Measurements from ENCODE around the gene GZF1. TPM values are rescaled to one million over a fixed set of nuclear protein-coding genes. Genes with fewer than 3 reads are reported as not detected.

GZF1 gene
- 11.4 and 24.4 TPM in 2 replicates for total RNA-seq (2014; rRNA removed; shearing (Covaris generic))
- polyA plus RNA-seq (2015; cell fraction: cytosol; rRNA removed): 9.7 and 11.5 TPM in 2 replicates
- 18.2 and 29.3 TPM in 2 replicates for polyA plus RNA-seq (2015; cell fraction: nucleus; rRNA removed)

DNA sequence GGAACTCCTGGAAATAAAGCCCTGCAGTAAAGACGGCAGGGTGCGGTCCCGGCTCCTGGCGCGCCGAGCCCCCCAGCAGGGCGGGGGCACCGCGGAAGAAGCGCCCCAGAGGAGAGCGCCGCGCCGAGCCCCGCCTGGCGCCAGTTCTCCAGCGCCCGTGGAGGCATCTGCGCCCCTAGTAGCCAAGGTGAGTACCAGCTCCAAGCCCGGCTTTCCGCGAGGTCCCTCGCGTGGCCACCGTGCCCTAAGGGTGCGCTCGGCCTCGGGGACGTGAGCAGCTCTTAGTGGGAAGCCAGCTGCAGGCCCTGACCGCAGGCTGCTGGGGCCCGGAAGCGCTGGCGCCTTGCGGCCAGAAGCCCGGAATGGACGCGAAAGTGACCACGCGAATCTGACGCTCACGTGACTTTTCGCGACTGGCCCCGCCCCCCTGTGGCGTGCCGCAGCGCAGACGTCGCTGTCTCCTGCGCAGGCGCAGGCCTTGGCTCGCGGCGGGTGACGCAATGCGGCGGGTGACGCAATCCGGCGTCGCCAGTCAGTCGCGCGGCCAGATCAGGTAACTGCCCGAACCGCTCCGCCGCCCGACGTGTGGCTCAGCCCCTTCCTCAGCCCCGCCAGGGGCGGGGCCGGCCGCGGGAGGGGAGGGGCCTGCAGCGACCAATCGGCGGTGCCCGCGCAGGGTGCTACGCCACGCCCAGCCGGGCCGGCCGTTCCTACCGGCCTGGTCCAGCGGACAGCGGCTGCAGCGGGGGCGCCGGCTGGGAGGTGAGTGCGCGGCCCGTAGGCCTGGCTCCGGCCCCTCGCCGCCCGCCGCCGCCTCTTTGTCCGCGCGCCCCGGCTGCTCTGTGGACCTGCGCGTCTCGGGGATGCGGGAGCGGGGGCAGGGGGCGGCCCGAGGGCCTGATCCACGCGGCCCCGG lies at the start of gene GZF1:
Gene GZF1, plus strand, starts transcription at position 707 of the 916 bp plus-strand sequence. CDS start 2,202 bp downstream, outside the sequence.
- peak; percentile 98 for DNase-seq (ENCODE audit: low read depth)

DNA sequence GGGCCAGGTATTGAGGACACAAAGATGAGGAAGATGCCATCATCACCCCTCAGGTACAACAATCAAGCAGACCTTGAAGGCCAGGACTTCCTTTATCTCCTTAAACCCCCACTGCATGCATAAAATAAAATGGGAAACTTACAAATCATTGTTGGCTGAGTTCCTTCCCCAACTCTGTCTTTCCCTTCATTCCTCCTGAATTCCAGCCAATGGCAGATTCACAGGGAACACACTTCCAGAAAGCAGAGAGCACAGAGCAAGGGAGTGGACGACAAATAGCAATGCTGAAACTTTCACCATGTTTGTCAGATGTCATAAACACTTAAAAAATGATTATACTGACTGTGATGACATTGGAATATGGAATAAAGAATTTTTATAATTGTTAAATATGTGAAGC lies 48.7 kb upstream of the GZF1 start:
- DNase-seq (ENCODE audit: low read depth): no peak

DNA sequence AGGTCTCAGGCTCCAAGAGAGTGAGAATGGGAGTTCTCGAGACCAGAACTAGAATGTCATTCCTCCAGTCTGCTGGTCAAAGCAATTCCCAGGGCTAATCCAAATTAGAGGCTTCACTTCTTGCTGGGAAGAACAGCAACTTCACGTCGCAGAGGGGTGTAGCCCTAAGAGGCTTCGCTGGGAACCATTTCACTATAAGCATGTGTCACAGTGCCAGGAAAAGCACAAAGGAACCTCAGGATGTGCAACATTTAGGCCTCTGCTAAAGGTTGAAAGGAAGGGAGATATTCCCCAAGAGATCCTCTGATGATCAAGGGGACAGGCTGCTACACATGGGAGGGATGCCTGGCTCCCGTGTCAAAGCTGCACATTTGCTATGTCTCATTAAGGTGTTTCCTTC lies 47.3 kb upstream of the GZF1 start:
- DNase-seq (ENCODE audit: low read depth): no peak

DNA sequence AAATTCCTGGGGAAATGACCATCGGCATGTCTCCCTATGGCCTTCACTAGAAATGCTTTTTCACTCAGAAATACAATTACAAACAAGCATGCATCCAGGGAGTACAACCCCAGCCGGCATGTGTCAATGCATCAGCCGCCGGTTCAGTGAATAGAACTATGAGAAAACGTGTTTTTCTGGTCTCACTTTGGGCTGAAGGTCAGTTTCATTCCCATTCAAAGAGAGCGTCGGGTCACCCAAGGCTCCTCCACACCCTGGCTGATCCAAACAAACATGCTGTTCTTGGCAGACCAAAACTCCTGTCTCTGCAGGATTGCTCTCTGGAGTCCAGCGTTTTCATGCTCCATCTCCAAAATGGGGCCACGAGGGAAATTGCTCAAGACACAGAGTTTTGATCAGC lies 46.9 kb upstream of the GZF1 start:
- DNase-seq (ENCODE audit: low read depth): no peak

DNA sequence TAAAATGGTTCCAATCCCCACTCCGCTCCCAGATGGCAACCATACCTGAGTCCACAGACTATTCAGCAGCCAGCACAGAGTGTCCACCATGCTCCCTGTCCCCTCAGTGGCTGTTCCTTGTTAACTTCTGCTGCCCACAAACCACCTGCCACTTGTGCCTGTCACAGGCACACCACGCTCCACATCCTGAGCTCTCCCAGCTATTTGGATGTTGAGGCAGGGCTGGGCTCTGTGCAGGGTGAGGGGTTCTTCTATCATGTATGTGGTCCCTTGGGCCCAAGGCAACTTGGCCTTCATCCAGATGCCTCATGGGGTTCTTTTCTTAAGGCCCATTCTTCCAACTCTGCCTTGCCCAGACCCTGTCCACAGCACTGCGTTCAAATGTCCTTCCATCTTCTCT lies 45.4 kb upstream of the GZF1 start:
- DNase-seq (ENCODE audit: low read depth): no peak

DNA sequence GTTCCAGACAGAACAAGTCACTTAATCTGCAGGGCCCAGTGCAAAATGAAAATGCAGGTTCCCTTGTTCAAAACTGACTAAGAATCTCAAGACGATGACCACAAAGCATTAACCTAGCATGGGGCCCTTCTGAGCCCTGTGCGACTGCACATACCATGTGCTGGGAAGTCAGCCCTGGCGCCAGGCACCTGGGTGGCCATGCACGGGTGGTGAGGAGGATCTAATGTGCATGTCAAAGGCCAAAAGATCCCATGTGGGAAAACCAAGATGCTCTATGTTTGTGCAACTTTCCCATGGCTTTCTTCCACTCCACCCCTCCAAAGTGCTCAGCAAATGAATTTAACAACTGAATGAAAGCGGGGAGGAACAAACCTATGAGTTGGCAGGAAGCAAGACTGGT lies 44.9 kb upstream of the GZF1 start:
- DNase-seq (ENCODE audit: low read depth): no peak

DNA sequence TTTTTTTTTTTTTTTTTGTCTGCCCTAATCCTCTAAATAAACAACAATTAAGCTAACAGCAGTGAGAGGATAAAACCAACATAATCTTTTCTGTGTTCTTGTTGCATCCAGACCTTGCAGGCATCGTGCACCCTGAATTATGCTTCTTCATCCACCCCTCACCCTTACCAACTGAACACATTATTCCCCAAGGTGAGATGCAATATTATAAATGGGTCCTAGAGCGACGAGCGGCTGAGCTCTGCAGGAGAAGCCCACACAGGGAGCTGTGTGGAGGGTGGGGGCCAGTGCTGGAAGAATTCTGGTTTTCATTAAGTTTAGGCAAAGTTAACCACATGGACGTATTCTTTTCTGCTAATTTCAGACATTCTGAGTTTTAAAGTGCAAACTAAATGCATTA lies 43.6 kb upstream of the GZF1 start:
- DNase-seq (ENCODE audit: low read depth): no peak

DNA sequence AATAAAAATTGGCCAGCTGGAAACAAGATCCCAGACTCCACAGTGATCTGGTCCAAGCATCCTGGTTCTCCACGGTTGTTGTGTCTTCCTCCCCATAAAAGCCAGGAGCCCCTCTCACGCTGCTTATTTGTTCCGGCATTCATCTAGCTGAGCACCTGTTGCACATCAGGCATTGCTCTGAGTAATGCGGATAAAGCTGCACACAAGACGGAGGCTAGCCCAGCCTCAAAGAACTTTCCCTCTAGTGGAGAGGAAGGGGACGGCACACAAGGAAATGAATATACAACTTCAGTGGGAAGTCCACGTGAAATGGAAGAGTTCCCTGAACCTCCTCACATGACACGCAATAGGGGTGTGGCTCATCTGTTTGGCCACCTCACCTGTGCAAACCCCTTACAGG lies 41.7 kb upstream of the GZF1 start:
- no peak for DNase-seq (ENCODE audit: low read depth)

DNA sequence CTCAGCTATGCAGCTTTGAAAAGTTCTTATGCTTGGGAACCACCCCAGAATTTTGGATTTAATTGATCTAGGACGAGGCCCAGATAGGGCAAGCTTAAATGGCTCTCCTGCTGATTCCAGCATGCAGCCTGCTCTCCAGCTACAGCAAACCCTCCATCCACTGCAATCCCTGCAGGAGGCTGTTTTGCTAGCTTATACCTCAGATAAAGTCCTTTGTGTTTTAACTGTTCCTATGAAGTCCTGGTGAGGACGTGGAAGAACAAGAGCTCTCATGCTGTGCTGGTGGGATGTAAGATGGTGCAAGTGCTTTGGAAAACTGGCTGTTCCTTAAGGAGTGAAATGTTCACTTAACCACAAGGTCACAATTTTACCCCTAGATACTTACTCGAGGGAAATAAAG lies 36.9 kb upstream of the GZF1 start:
- no peak for DNase-seq (ENCODE audit: low read depth)

DNA sequence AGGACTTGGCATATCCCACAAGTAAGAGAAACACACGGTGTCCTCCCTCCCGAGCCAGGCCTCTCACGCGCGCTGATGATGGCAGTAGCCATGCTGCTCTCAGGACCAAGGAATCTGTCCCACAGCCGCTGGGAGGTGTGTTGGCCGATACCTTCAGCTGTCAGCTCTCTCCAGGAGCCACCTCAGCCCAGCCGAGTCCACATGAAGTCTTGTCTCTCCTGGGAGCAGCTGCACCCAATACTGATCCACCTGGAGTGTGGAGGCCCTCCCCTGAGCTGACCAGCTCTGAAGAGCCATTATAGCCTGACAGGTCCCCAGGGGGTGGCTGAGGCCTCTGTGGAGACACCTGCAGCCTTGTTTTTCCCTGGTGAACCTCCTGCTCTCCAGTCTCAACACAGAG lies 35.2 kb upstream of the GZF1 start:
- DNase-seq (ENCODE audit: low read depth): no peak

DNA sequence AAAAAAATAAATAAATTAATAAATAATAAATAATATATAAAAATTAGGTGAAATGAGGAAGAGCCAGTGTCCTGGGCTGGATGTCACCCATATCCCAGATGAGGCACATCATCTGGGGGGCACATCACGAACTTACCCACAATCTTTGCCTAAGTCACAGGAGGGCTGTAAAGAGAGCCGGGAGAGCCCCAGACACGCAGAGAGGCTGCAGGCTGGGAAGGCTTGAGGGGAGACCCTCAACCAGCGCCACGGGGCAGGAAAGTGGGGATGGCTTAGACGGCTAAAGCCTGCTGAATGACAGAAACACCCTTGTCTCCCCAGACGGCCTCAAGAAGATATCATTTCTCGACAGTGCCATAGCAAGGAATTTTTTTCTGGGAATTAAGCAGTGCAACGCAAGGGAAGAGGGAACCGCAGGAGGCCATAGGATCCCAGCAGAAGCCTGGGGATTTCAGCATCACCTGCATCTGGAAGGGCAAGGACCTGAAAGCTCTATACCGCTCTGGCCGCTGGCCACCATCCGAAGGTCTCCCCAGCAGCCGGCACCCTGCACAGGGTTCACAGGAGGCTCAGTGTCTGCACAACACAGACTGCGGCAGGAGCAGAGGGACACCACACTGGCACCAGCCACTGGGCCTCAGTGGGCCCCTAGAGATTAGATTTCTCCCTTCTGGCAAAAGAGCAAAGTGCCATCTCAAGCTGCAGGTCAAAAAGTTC lies 34.2 kb upstream of the GZF1 start:
- DNase-seq (ENCODE audit: low read depth): no peak

DNA sequence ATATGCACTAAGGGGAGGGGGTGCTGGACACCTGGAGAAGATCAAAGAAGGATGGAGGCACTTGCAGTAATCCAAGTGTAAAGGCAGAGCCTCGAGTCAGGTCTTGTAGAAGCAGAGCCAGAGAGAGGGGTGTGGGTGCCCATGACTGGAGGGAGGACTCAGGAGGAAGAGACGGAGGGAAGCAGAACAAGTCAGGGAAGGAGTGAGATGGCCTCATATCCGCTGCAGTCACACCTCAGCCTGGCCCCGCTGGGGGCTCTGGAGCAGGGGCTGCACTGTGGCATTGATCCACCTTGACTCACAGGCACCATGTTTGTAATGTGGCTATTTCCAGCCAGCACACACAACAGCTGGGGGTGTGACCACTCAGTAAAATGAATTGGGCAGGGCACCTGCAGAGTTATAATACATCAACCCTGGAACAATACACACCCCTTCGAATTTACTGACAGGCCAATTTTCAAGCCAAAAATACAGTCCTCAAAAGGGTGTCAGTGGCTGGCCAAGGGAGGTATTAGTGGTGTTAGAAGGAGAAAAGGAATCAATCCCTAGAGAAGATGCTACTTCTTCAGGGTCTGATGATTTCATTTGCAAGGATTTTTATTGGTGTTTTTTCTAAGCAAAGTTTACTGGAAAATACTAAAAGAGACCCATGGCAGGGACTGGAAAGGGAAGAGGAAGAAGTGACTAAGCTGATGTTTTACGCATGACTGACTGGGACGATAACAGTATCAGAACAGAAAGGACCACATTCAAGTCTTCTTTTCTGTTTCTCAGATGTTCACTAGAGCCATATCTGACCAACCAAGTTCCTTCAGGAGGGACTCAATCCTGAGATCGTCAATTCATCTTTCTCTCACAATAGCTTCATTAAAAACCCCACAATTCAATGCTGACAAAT lies 30.3 kb upstream of the GZF1 start:
- peak; percentile 44 for DNase-seq (ENCODE audit: low read depth)

DNA sequence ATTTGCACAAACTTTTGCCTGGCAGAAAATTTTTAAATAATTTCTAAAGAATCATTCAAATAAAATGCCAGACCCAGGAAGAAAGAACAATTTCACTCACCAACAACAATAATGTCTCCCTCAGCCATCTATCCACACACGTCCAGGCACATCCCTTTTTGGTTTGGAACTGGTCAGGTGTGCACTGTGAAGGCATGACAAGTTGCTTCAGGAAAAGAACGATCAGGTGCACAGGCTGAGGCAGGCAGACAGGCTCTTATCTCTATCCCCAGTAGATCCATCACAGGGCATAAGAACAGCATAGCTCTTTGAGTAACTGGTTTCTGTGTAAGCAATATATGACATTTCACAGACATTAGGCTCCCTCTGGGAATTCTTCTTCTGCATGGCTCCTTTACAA lies 29.5 kb upstream of the GZF1 start:
- no peak for DNase-seq (ENCODE audit: low read depth)

DNA sequence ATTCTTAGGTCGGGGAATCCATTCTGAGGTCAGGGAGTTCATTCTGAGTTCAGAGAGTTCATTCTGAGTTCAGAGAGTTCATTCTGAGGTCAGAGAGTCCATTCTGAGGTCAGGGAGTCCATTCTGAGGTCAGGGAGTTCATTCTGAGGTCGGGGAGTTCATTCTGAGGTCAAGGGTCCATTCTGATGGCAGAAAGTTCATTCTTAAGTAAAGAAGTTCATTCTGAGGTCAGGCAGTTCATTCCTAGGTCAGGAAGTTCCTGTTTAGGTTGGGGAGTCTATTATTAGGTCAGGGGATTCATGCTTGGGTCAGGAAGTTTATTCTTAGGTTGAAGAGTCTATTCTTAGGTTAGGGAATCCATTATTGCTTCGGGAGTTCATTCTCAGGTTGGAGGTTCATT lies 27.9 kb upstream of the GZF1 start:
- DNase-seq (ENCODE audit: low read depth): no peak

DNA sequence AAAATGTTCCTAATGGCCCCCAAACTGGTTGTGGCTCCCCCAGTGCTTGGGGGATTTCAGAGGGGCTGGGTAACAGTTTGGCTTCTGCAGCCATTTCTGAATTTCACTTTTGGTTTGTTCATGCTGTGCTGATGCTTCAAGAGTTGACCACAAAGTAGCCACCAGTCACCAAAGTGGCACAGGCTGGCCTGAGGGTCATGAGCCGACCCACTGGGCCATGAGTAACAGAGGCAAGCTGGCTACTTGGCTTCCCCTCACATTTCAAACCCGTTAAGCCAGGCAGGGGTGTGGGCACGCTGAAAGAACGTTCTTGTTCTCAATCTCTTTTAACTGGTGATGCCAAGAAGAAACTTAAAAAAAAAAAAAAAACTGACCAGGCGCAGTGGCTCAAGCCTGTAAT lies 26.5 kb upstream of the GZF1 start:
- DNase-seq (ENCODE audit: low read depth): no peak

DNA sequence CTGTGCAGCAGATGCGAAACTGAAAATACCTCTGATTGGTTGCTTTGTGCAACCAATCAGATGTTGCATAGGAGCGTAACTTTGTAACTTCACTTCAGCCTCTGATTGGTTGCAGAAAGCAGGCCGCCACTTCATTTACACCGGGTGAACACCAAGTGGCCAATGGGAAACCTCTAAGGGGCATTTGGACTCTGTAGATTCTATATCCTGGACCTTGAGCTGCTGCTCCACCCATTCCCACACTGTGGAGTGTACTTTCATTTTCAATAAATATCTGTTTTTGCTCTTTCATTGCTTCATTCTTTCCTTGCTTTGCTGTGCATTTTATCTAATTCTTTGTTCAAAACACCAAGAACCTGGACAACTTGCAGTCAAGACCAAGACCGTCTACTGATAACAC lies 25.5 kb upstream of the GZF1 start:
- DNase-seq (ENCODE audit: low read depth): no peak

DNA sequence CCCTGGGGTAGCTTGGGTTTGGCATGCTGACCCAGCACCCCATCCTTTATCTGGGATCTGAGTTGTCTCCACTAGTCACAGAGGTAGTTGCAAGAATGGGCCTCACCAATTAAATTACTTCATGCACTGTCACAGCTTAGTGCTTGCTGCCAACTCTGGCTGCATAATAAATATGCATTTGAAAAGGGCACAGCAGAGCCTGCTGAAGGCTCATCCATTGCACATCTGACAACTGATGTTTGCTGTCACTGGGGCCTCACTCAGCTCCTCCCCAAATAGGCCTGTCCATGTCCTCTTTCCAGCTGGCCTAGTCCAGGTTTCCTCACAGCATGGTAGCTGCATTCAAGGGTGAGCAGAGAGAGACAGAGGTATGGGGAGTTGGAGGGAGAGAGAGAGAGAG lies 24.7 kb upstream of the GZF1 start:
- DNase-seq (ENCODE audit: low read depth): no peak

DNA sequence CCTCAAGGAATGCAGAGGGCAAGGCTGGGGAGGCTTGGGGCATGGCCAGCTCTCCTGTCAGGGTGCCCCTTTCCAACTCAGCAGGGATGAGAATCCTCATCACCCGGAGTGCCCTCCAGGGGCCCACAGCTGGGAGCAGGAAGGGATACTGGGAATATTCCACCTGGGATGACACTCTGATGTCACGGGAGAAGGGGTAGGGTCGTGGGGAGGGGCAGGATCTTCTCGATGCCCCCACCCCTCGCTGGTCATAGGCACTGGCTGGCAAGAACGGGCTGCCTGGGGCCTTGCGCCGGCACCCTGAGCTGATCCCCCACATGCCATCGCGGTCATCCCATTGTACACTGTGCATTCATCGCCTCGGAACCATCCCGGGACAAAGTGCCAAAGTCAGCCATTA lies 22.0 kb upstream of the GZF1 start:
- no peak for DNase-seq (ENCODE audit: low read depth)

DNA sequence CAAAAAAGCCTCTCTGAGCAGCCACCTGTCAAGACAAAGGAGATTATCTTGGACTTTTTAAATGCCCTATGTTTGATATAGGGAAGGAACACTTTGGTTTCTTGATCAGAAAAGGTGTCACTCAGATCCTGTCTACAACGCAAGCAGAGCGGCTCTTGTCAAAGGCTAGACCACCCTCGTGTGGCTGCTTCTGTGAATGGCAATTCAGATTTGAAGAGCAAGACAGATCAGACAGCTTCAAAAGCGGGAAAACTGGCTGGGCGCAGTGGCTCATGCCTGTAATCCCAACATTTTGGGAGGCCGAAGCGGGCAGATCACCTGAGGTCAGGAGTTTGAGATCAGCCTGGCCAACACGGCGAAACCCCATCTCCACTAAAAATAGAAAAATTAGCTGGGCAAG lies 21.5 kb upstream of the GZF1 start:
- peak; percentile 61 for DNase-seq (ENCODE audit: low read depth)

DNA sequence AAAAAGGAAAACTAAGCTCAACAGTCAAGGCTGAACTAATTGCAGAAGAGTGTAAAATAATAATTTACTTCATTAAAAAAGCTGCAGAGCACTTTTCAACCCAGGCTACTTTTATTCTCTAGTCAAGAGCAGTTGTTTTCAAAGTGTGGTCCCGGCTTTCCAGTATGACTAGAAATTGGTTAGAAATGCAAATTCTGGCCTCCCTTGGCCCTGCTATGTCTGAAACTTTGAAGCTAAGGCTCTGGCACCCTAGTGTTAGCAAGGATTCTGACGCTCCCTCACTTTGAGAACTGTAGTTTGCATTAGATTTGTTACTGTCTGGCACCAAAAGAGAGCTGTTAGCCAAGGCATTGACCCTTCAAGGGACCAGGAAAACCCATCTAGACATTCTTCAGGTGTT lies 20.9 kb upstream of the GZF1 start:
- DNase-seq (ENCODE audit: low read depth): no peak

DNA sequence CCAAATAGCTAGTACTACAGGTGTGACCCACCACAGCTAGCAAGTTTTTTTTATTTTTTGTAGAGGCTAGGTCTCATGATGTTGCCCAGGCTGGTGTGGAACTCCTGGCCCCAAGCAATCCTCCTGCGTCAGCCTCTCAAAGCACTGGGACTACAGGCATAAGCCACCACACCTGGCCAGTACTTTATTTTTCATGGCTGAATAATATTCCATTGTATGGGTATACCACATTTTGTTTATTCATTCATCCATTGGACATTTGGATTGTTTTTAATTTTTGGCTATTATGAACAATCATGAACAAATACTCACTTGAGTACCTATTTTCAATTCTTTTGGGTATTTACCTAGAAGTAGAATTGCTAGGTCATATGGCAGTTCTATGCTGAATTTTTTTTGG lies 18.4 kb upstream of the GZF1 start:
- no peak for DNase-seq (ENCODE audit: low read depth)

DNA sequence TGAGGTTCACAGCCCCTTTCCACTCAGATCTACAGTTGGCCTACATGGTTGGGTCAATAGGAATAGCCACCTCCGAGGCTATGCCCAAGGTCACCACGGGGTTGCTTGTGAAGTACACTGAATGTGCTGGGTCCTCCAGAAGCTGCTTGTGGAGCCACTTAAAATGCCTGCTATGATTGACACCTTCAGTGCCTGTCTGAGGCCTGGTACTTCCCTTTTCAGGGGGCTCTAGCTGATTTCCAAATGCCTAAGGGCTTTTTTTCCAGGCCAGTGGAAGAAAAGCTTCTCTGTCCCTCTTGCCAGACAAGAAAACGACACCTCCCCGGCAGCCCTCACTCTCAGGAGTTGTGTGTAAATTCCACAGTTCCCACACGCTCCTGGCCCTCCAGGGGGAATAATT lies 17.6 kb upstream of the GZF1 start:
- no peak for DNase-seq (ENCODE audit: low read depth)

Measured in HT1080 (cell line).